T-helper 1 cell treated with Interleukin-12 subunit alpha and Interleukin-12 subunit beta and Interleukin-4 antibody, amounts not matched to agents 30 ng/mL and 1 ng/mL, for 36 hours (primary cell): Measurements from ENCODE around the gene COPS3. TPM values are rescaled to one million over a fixed set of nuclear protein-coding genes. Genes with fewer than 3 reads are reported as not detected.

ENCODE experiments used
- intact Hi-C: fragments of 100-400 bp; cut with micrococcal nuclease; formaldehyde crosslinking; loops from one replicate; pipeline ENCODE4 v1.15.1; 2024
- total RNA-seq: library from RNA; stranded (reverse); gene quantifications from 2 replicates; pipeline ENCODE4 v1.2.3, GENCODE V29; 2022

COPS3 gene
- 92.4 and 95.8 TPM in 2 replicates for total RNA-seq

DNA sequence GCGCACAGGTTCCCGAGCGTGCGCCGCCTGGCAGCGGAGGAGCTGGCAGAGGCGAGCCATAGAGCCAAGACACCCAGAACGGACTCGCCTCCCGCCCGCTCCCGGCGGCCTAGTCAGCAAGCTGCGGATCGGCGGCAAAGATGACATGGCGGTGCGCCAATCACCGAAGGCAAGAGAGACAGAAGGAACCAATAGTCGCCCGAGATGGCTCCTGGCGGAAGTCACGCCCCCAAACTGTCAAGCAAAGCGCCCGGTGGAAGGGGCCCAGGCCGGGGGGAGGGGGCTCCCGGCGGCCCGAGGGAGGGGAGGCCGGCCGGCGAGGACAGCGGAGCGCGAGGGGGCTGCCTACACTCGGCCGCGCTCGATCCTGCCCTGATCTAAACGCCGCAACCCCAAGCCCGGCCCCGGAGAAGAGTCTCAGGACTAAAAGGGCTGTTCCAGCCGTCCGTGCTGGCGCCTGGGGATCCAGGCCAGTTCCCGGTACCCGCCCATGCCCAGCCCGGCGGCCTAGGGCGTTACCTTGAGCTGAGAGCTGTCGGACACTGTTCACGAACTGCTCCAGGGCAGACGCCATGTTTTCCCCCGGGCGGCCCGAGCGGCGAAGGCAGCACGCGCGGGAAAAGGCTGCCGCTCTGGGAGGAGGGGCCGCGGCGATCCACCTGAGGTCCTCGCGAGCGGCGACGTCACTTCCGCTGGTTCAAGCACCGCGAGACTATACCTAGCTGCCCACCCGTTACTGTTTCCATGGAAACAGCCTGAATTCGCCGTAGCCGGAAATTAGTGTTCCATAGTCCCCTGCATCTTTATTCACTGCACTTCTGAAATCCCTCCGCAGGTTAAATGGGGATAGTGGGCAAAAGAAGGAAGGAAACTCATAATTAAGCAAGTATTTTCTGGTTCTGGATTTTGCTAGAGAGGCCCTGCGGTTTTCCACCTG is at the start of gene COPS3:
Gene COPS3 (minus strand): TSS at position 634 of the 937 bp plus-strand sequence. CDS start 60 bp downstream, at position 574.
- intact Hi-C loops: loop anchor here (1.0 to 10.0 kb wide), 12 partner anchors 22 to 1574 kb away; partner anchors contain the start of genes ATPAF2, DRC3, FLCN and GID4

DNA sequence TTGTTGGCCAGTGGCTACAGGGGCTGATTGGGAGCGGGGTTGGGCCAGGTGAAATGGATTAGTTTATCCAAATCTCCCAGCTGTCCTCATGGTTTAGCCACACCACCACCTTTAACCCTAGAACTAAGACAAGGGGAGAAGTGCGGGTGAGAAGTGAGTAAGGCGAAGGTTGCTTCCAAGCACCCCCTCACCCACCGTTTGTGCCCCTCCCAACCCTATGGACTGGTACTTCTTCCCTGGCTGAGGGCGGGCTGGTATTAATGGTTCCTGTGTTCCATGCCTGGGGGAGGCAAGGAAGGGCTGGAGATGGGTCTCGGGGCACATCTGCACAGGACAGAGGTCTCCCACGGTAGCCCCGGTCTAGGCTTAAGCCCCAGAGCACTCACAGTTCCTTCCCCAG is 47.2 kb upstream of the COPS3 start:
- intact Hi-C loops: no loop called here

DNA sequence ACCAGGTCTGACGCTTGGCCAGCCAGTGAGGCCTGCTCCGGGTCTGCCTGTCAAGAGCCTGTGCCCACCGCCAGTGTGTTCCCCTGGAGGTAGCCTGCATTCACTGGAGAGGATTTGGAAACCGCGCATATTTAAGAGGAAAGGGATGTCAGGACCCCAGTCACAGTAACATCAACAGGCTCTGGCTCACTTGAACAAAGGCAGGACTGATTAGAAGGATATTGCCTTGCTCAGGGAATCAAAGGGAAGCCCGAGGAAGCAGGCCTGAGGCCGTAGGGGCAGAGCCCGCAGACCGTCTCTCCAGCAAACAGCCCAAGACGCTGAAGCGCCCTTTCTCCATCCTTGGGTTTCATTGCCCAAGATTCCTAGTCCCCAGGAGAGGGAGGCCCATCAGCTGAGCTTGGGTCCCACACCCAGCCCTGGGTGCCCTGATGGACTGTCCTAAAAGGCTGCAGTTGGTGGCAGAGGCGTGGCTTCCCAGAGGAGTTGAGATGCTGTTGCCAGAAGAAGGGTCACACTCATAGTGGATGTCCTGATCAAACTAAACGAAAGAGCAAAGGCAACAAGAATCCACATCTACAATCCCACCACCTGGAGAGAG is 45.3 kb upstream of the COPS3 start:
- intact Hi-C loops: no loop called here

DNA sequence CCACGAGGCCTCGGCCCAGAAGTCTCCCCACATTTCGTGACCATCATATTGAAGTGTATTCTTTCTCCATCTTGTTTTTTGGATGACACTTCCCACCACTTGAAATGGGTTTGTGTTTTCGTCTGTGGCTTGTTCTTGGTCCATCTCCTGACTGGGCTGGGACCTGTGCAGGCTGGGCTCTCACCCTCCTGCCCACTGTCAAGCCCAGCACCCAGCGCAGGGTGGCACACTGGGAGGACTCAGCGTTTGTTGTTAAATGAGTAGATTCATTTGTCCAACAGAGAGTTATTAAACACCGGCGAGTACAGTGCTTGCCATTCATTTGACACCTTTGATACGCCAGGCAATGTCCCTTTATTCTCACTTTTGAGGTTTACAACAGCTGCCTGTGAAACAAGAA is 44.8 kb upstream of the COPS3 start:
- intact Hi-C loops: no loop called here

DNA sequence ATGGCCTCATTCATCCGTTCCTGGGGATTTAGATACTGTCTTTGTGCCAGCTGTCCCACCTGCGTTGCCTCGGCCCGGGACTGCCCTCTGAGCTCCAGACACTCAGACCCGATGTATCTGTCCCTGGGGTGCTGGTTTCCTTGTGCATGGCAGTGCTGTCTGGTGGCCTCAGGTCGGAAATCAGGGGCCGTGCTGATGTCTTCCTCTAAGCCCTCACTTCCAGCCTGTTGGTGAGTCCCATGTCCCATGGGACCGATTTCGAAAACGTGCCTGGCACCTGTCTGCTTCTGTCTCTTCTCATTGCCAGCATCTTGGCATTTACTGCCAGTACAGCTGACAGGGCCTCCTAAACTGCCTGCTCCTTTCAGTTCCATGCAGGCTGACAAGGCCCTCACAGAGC is 44.2 kb upstream of the COPS3 start:
- intact Hi-C loops: no loop called here

DNA sequence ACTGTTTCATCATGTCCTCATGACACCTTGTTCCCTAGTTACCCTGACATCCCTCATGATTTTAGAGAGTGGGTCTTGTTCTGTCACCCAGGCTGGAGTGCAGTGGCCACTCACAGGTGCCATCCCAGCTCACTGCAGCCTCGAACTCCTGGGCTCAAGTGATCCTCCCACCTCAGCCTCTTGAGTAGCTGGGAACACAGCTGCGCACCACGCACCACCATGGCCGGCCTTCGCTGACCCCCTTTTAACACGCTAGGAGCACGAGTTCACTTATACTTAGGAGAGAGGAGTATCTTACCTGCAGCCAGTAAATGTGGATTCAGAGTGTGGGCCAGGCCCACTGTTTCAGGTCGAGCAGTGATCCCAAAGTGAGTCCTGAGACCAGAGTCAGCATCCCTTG is 43.6 kb upstream of the COPS3 start:
- intact Hi-C loops: no loop called here

DNA sequence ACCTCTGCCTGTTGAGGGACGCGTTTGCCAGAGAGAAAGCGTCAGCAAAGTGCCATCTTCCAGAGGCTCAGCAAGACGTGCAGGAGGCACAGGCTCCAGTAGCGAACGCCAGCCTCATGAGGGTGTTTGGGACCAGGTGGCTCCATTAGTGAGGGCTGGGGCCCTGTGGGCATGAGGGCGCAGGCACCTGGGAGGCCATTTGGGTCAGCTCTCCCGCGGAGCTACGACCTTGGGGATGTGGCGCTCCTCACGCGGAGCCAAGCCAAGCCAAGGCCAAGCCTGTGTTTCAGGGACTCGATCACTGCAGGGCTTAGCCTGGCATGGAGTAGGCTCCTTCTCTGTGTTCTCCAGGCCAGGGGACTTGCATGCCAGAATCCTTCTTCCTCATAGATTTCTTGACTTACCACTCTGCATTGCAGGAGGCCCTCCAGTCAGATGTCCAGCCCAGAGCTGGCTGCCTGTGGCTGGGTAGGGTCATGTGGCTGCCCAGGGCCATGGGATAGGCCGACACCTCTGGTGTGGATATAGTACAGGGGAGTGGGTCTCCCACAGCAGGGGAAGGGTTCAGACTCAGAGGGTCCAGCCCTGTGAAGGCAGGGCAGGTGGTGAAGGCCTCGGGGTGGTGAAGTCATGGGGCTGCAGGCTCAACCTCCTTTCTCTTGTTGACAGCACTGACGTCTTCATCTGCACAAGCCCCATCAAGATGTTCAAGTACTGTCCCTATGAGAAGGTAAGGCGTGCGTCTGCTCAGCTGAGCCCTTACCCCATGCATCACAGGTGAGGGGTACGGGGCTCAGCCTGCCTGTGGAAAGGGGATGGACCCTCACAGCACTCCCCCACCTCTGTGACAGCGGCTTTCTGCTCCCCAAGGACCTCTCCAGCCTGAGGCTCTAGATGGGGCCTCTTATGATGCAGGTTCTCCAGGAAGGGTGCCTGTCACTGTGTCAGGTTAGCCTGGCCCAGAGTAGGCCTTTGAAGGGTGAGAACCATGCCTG is 41.8 kb upstream of the COPS3 start:
- intact Hi-C loops: no loop called here

DNA sequence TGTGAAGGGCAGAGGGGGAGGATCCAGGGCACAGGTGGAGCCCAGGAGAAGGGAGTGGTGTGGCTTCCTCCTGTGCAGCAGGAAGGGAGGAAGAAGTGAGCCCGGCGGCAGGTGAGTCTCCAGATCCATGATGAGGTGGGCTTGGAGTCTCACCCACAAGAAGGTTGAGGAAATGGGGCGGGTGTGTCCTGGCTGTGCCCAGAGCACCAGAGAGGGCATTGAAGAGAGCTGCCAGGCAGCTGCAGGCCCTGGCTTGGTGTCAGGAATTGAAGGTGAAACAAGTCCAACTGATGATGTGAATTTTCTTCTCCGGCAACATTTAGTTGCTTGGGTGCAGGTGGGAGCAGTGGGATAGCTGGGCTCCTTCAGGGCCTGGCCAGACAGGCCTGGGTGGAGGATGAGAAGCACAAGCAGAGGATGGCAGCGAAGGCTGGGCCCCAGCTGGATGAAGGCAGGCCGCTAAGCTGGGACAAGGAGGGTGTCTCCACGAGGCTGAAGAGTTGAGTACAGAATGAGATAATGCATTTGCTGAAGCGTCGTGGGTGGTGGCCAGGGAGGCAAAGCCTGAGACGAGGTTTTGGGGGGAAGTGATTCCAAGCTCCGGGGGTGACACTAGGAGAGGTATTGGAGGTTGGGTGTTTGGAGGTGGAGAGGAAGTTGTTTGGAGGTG is 40.4 kb upstream of the COPS3 start:
- intact Hi-C loops: no loop called here

DNA sequence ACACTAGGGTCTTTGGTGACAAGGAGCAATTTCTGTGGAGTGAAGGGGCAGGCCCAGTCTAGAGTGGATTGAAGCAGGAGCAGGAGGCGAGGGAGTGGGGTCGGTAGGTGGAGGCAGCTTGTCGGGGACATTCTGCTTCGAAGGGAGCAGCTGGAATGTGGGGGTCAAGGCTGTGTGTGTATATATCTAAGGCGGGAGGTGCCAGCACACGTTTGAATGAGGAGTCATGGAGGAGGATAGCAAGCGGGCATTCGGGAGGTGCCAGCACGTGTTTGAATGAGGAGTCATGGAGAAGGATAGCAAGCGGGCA is 39.8 kb upstream of the COPS3 start:
- intact Hi-C loops: no loop called here

DNA sequence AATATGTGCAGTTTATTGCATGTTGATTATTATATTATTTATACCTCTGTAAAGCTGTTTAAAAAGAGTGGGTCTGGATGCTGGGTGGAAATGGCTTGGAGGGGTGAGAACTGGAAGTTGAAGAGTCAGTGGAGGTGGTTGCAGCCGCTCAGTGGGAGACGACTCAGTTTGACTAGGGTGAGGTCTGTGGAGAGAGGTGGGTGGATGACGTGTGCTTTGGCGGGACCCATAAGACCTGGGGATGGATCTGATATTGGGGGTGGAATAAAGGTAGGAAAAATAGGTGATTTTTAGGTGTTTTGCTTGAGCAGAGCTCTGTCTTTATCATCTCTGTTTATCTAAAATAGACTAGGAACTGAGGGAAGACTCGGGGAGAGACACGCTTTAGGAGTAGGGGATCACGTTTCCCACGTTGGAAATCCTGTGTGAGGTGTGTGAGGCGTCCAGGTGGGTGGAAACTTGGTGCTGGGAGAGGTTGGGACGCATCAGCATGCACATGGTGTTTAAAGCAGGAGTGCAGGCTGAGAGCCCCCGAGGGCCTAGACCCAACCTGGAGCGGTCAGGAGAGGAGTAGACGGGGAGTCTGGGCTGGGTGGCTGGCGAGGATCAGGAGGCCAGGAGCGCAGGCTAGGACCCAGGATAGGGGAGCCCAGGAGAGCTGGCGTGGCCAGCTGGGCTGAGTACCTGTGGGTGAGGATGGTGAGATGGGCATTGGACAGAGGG is 39.3 kb upstream of the COPS3 start:
- intact Hi-C loops: no loop called here

DNA sequence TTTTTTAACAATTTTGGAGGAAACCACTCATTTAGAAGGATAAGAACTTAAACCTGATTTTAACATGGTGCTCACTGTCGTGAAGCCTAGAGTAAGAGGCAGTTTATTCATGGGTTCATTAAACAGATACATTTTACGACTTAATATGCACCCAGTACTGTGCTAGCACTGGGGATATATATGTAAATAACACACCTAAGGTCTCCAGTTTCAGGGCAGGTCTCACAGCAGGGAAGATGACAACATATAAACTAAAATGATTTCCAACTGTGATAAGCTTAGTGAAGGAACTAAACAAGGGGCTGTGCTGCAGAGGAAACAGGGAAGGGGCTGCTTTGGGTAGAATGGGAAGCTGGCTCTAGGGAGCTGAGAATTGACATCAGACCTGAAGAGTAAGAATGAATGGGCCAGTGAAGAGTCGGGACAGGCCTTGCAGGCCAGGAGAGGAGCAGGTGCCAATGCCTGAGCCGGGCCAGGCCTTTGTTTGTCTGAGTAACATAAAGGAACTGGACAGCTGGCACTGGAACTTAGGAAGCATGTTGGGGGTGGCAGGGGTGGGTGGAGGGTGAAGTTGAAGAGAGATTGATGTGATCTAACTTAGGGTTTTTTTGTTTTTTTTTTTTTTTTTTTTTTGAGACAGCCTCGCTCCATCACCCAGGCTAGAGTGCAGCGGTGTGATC is 34.2 kb upstream of the COPS3 start:
- intact Hi-C loops: no loop called here

DNA sequence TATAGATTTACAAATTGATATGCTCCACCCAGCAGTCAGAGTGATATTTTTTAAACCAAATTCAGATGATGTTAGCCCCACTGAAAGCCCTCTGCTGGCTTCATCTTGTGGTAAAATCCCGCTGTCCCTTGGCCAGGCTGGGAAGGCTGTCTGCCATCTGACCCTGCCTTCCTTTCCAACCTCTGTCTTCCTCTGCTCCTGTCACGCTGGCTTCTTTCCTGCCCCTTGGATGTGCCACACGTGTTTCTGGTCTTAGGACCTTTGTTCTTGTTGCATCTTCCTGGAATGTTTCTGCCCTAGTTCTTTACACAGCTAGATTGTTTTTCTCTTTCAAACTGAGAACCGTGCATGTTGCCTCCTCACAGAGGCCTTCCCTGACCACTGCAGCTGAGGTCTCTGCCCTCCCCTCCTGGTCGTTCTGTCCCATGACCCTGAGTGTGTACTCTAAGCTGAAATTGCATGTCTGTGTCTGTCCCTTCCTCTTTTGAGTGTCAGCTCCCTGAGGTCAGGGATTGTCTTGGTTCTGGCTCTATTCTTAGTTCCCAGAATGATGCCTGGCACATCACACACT is 33.5 kb upstream of the COPS3 start:
- intact Hi-C loops: loop anchor here (5.0 kb wide), 1 partner anchor 392 kb away; no protein-coding TSS in a partner anchor

DNA sequence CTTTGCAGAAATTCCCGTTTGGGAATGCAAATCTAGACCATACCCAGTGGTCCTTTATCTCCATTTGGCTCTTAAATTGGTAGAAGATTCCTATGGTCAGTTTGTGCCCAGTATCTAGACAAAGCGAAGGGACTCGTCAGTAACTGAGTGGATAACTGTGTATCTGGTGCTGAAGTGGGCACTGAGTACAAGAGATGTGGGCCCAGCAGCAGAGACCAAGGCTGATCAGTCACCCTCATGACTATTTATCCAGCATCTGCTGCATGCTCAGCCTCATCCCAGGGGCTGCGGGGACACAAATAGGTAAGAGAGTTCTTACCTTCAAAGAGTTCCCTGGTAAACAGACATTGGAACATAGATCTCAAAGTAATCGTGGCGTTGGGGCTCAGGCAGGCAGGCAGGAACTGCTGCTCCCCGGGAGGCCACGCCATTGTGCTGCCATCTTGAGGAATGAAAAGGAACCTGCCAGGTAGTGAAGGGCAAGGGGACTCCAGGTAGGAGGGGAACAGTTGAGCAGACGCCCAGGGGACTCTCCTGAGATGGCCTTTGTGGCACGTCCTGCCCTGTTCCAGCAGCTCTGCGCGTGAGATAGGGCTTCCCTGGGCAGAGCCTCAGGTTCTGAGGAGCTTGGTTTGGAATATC is 32.4 kb upstream of the COPS3 start:
- intact Hi-C loops: loop anchor here (1.0 to 5.0 kb wide), 6 partner anchors 8 to 391 kb away; partner anchors contain the start of gene FLCN

DNA sequence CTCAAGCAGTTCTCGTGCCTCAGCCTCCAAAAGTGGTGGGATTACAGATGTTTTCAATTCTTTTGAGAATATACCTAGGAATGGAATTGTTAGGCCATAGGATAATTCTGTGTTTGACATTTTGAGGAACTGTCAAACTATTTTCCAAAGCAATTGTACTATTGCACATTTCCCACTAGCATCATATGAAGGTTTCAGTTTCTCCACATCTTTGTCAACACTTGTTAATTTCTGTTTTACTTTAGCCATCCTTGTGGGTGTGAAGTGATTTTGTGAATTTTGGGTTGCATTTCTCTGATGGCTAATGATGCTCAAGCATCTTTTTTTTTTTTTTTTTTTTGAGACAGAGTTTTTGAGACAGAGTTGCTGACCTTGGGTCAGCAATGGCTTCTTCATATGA is 28.3 kb upstream of the COPS3 start:
- intact Hi-C loops: loop anchor here (10.0 kb wide), 2 partner anchors 445 to 725 kb away; partner anchors contain the start of genes ATPAF2 and GID4

DNA sequence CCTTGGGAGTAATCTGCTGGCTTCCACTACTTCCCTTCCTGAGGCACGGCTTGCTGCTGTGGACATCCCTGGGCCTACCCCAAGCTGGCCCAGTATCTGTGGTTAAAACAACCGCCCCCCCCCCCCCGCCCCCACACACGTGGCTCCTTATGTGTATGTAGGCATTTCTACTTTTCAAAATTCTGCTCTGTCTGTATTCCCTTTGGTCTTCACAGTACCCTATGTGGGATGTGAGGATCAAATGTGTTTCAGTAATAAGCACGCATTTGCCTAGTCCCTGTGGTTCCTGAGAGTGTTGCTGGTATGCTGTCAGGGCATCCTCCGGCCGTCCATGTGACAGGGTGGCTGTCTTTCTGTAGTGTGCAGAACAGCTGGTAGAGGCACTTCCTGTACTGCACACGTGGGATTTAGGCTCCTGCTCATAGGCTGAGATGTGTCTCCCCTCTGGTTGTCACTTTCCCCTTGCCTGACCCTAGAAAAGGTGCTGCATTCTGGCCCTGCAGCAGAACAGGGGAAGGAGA is 24.3 kb upstream of the COPS3 start:
- intact Hi-C loops: loop anchor here (1.0 to 10.0 kb wide), 8 partner anchors 8 to 729 kb away; partner anchors contain the start of genes ATPAF2, DRC3, FLCN and GID4

DNA sequence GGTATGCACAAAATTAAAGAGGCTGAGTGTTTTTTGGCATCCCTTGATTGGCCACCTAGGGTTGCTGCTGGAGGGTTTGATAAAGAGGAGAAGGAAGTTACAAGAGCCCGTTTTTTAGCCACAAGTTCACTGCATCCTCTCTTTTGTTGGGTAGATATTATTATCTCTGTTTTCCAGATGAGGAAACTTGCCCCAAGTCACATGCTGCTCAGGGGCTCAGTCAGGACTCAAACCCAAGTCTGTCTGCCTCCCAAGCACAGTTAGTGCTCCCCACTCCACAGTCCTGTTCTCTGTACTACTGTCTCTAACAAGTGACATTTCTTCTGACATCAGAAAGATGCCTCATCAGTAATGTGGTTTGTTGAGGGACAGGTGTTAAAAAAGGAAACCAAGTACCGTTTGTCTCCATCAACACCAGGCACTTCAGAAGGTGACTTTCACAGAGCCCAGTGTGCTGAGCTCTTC is 23.5 kb upstream of the COPS3 start:
- intact Hi-C loops: loop anchor here (10.0 kb wide), 2 partner anchors 450 to 730 kb away; partner anchors contain the start of genes ATPAF2 and GID4

DNA sequence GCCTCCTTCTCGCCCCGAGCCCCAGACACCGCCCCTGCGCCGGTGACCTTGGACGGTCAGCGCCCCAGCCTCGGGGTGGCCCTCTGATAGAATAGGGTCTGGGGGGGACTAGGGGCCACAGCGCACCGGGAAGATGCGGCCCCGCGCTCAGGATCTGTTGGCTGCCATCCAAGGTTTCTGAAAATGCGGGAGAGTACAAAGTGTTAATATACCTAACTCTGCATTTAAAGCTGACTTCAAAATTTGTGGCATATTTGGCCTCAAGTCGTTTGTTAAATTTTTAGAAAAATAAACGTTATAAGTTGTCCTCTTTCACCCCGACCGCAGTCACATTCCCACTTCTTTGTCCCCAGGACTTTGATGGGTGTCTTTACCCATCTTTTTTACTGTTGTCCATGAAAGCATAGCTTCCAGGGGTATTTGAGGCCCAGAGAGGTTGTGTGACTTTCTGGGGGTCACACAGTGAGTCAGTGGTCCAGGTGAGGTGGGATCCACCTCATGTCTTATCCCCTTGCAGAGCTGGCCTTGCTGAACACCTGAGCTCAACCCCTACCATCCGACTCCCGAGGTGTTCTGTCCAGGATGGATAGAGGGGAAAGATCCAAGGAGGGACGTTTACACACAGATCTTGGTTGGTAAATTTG is 22.9 kb upstream of the COPS3 start:
- intact Hi-C loops: loop anchor here (1.0 to 10.0 kb wide), 3 partner anchors 23 to 731 kb away; partner anchors contain the start of genes ATPAF2, COPS3 and GID4
